Stimulated activated memory B cell treated with anti-CD40 and anti-IgM and Interleukin-4, amounts not matched to agents 10 μg/mL and 1 μg/mL and 100 μg/mL, for 72 hours (primary cell): ENCODE data around the gene ACOT11.
A peak's percentile ranks its signal among the peaks of the same experiment; 100 is the strongest.
"Not testable (repeated sequence)": the region's sequence is repeated elsewhere in the genome, so short reads cannot be mapped to it uniquely, and the experiment has no call there.

Experiments
- ATAC-seq: fragments of 150-1000 bp; cut with Tn5 transposase; 2 replicates; pipeline ENCODE4 v1.10.0; 2021
- H3K27ac Mint-ChIP-seq: one replicate; pipeline ENCODE4 v1.8.0; 2022; ENCODE audit warnings: mild to moderate bottlenecking, mixed read lengths
- H3K27me3 Mint-ChIP-seq: one replicate; pipeline ENCODE4 v1.8.0; 2022; ENCODE audit warnings: mixed read lengths
- H3K36me3 Mint-ChIP-seq: one replicate; pipeline ENCODE4 v1.8.0; 2022; ENCODE audit warnings: mixed read lengths
- H3K4me1 Mint-ChIP-seq: one replicate; pipeline ENCODE4 v1.8.0; 2022; ENCODE audit warnings: mixed read lengths
- H3K4me3 Mint-ChIP-seq: one replicate; pipeline ENCODE4 v1.8.0; 2022; ENCODE audit warnings: mild to moderate bottlenecking, moderate library complexity, mixed read lengths
- H3K9me3 Mint-ChIP-seq: one replicate; pipeline ENCODE4 v1.8.0; 2022; ENCODE audit warnings: mixed read lengths

The ACOT11 gene

DNA sequence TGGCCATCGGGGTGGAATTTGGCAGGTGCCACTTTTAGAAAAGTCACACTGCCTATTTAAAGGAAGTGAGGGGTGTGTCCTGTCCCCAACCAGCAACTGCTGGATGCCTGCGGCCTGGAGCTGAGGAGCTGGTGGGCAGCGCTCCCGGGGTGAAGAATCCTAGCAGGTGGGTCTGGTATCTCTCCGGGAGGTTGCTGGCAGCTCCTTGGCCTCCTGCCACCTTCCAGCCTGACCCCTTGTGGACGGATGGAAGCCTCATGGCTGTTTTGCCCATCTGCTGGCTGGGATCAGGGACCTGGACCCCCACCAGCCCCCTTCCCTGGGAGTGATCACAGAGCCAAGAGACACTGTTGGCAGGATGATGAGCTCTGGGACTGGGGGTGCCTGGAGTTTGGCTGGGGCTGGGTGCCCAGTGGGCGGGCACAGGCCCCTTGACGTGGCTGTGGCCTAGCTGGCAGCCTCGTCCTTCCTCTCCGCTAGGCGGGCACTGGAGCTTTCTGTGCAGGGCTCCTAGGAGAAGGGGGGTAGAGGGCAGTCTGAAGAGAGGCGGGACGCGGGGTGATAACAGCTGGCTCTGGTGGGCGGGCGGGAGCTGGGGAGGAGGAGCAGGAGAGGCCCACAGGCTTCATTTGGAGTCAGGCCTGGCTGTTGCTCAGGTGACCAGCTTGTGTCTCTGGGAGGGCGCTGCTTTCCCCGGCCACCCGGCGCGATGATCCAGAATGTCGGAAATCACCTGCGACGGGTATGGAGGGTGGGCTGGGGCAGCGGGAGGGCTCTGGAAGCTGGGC is at the start of gene ACOT11:
TSS of gene ACOT11 (plus strand) at position 628 of the 788 bp plus-strand sequence. CDS start at position 710, 82 bp downstream.
- H3K36me3 Mint-ChIP-seq, result no peaks in the 10 kb centered on the region
- peaks cover 26% of the 10 kb centered on the region for H3K27me3 Mint-ChIP-seq
- no peak within 1 kb of the TSS for H3K4me3 Mint-ChIP-seq
- H3K27ac Mint-ChIP-seq, result no peak within 1 kb of the TSS
- no peaks in the 10 kb centered on the region for H3K9me3 Mint-ChIP-seq
- H3K4me1 Mint-ChIP-seq, result peaks cover 4% of the 10 kb centered on the region
- peak; percentile 28 for ATAC-seq

DNA sequence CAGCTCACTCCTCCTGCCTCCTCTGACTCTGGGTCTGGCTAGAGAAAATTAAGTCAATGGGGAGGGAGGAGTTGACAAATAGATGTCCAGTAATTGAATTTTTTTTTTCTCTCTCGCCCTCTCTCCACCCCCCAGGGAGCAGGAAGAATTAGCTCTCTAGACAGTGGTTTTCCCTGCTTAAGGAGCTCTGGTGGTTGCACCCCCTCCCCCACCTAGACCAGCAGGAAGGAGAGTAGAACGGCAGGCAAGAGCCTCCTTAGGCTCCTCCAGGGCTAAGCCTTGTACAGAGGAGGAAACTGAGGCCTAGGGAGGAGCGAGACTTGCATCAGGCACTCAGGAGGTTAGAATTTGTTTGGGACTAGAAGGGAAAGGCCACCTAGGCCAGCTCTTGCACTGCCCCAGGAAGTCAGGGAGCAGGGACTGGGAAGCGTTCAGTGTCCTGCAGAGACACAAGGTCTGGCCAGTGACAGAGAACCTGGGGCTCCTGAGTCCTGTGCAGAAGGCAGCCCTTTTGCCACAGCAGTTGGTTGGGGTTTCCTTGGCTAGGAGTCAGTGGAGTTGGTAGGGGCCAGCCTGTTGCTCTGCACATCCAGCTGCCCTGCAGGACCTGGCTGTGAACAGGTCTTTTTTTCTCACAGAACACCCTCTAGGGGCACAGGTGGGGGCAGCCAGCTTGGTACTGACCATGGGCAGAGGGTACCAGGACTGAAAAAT is 49.5 kb upstream of the ACOT11 start:
- no peak for ATAC-seq
- Mint-ChIP-seq H3K27me3 (peaks cover 83% of the 10 kb centered on the region), H3K4me3 (peak overlapping the region; percentile 34), H3K4me1 (peaks cover 13% of the 10 kb centered on the region), H3K27ac (no peak overlapping the region), H3K9me3 (peaks cover 9% of the 10 kb centered on the region), H3K36me3 (peaks cover 4% of the 10 kb centered on the region)

DNA sequence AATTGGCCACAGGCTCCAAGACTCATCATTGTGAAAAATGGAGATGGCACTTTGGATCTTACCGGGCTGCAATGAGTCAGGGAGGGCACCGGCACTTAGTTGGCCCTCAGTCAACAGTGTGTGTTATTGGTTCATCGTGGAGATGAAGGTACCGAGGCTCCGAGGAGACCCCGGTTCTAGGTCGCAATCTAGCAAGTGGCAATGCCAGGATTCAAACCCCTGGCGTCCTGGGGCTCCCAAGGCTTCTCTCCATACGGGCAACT is 49.0 kb upstream of the ACOT11 start:
- no peak for ATAC-seq
- peaks cover 4% of the 10 kb centered on the region for H3K36me3 Mint-ChIP-seq
- H3K4me1 Mint-ChIP-seq, result peaks cover 13% of the 10 kb centered on the region
- H3K9me3 Mint-ChIP-seq, result peaks cover 9% of the 10 kb centered on the region
- H3K4me3 Mint-ChIP-seq, result peak overlapping the region; percentile 34
- H3K27ac Mint-ChIP-seq, result no peak overlapping the region
- H3K27me3 Mint-ChIP-seq, result peaks cover 83% of the 10 kb centered on the region

DNA sequence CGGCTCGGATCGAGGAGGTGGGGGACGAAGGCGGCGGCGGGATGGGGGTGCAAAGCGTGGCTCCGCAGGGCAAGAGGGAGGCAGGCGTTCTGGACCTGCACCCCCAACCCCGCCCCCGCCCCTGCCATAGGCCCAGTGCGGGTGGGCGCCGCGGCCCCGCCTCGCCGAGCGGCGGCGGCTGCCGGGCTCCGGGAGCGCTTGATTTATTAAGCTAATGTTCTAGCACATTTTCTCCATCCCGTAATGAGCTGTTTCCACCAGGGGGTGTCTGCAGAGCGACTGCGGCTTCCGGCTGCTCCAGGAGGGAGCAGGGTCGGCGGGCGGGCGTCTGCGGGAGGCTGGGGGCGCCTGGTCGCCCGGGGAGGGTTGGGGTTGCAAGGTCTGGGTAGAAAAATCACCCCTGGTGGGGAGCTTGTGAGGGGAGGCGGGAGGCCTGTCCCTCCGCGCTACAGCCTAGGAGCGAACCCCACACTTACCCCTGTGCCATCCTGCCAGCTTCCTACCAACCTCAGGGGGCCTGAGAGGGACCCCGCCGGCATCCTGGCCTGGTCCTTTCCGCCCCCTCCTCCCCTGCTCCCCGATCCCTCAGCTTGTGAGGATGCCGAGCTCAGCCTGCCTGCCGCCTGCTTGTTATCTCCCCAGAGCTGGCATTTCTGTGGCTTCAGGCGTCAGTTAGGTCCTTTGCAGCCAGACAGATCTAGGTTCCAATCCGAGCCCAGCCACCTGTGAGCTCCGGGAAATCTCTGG is 48.5 kb upstream of the ACOT11 start:
- Mint-ChIP-seq H3K4me3 (peak overlapping the region; percentile 18), H3K27ac (no peak overlapping the region), H3K9me3 (peaks cover 9% of the 10 kb centered on the region), H3K36me3 (peaks cover 4% of the 10 kb centered on the region), H3K27me3 (peaks cover 79% of the 10 kb centered on the region), H3K4me1 (peaks cover 13% of the 10 kb centered on the region)
- ATAC-seq, result peak; percentile 36

DNA sequence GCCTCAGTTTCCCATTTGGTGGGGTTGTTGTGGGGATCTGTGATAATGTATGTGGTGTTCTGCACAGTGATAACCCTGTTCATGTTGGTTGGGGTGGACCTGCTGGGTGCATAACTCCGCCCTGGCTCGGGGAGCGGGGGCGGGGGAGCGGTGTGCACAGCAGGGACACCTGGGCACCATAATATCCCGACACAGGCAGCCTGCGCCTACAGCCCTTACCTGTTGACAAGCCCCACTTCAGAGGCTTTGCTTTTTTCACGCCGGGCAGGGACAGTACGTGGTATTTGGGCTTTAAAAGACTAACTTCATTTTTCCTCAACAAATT is 48.0 kb upstream of the ACOT11 start:
- Mint-ChIP-seq H3K27me3 (peaks cover 74% of the 10 kb centered on the region), H3K27ac (no peak overlapping the region), H3K9me3 (peaks cover 9% of the 10 kb centered on the region), H3K36me3 (peaks cover 4% of the 10 kb centered on the region), H3K4me1 (peaks cover 13% of the 10 kb centered on the region), H3K4me3 (peak overlapping the region; percentile 18)
- ATAC-seq, result no peak

DNA sequence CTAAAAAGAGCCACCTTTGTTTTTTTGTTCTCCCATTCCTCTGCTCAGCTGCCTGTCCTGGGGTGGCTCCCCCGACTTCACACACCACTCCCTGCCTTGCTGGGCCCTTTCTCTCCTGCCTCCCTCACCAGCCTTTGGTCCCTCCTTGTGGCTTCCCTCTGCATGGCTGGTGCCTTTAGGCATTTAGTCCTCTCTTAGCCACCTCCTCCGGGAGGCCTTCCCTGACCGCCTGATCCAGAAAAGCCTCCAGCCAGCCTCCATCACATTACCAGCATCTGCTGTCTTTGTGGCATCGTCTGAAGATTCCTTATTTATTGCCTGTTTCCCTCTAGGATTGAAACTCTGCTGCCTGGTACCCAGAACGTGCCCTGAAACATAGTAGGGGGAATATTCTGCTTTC is 46.2 kb upstream of the ACOT11 start:
- peaks cover 4% of the 10 kb centered on the region for H3K36me3 Mint-ChIP-seq
- H3K4me1 Mint-ChIP-seq, result peaks cover 9% of the 10 kb centered on the region
- peaks cover 7% of the 10 kb centered on the region for H3K9me3 Mint-ChIP-seq
- peaks cover 60% of the 10 kb centered on the region for H3K27me3 Mint-ChIP-seq
- H3K27ac Mint-ChIP-seq, result no peak overlapping the region
- H3K4me3 Mint-ChIP-seq, result no peak overlapping the region
- no peak for ATAC-seq

DNA sequence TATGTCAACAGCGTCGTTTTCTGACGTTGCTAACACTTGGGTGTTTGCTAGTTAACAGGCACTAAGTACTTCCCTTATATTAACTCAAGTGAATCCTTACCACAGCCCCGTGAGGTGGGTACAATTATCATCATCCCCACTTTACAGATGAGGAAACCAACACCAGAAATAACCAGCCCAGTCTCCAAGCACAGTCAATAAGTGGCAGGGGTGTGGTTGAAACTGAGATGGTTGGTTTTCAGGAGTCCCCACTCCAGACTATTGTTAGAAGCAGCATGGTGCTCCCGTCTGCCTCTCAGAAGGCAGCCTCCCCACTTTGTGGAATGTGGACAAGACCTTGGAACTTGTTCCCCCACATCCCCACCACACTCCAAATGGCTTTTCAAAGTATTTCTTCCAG is 45.7 kb upstream of the ACOT11 start:
- H3K9me3 Mint-ChIP-seq, result peaks cover 7% of the 10 kb centered on the region
- peaks cover 5% of the 10 kb centered on the region for H3K4me1 Mint-ChIP-seq
- ATAC-seq, result no peak
- H3K27me3 Mint-ChIP-seq, result peaks cover 59% of the 10 kb centered on the region
- no peak overlapping the region for H3K27ac Mint-ChIP-seq
- H3K4me3 Mint-ChIP-seq, result no peak overlapping the region
- H3K36me3 Mint-ChIP-seq, result peaks cover 4% of the 10 kb centered on the region

DNA sequence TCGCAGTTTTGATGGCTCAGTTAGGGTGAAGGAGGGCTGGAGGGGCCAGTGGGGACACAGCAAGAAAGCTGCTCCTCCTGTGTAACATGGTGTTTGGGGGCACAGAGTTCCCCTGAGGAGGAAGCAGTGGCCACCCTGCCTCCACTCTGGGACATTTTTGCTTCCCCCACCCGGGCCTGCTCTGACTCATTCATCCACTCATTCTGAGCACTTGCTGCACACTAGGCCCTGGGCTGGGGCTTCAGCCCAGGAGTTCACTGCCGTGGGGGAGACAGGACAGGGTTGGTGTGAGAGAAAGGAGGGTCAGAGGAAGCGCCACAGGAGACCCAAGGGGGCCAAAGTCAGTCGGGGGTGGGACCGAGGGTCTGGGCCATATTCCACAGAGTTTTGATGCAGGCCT is 41.4 kb upstream of the ACOT11 start:
- H3K36me3 Mint-ChIP-seq, result no peaks in the 10 kb centered on the region
- H3K27me3 Mint-ChIP-seq, result peaks cover 48% of the 10 kb centered on the region
- no peak overlapping the region for H3K27ac Mint-ChIP-seq
- H3K4me1 Mint-ChIP-seq, result no peaks in the 10 kb centered on the region
- no peaks in the 10 kb centered on the region for H3K9me3 Mint-ChIP-seq
- H3K4me3 Mint-ChIP-seq, result no peak overlapping the region
- peak; percentile 48 for ATAC-seq

DNA sequence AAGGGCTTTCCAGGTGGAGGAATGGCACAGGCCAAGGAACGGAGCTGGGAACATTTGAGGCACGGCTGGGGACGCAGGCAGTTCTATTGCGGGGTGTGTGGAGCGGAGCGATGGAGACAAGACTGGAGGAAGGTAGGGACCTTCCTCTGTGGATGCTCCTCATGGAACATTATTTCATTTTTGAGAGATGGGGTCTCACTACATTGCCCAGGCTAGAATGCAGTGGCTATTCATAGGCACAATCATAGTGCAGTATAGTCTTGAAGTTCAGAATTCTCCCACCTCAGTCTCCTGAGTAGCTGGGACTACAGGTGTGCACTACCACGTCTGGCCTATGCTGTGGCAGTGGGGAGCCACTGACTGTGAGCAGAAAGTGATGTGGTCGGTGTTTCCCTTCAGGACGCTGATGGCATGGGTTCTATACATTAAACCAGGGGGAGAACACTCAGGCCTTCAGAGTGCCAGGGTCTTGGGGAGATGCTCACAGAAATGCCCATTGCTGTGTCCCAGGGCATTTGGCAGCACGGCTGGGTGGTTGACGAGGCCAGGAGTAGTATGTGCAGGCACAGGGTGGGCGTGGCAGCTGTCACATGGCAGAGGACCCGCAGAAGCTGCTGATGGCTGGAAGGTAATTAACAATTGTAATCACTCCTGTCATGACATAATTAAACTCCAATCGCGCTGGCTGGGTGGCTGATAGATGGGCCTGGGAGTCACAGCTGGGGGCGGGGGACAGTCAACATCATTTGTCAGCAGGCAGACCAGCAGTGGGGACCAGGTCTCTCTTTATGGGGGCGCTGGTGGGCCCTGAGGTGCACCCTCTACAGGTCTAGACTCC is 40.8 kb upstream of the ACOT11 start:
- Mint-ChIP-seq H3K36me3 (no peaks in the 10 kb centered on the region), H3K4me3 (no peak overlapping the region), H3K4me1 (no peaks in the 10 kb centered on the region), H3K27me3 (peaks cover 41% of the 10 kb centered on the region), H3K27ac (no peak overlapping the region), H3K9me3 (no peaks in the 10 kb centered on the region)
- ATAC-seq, result no peak

DNA sequence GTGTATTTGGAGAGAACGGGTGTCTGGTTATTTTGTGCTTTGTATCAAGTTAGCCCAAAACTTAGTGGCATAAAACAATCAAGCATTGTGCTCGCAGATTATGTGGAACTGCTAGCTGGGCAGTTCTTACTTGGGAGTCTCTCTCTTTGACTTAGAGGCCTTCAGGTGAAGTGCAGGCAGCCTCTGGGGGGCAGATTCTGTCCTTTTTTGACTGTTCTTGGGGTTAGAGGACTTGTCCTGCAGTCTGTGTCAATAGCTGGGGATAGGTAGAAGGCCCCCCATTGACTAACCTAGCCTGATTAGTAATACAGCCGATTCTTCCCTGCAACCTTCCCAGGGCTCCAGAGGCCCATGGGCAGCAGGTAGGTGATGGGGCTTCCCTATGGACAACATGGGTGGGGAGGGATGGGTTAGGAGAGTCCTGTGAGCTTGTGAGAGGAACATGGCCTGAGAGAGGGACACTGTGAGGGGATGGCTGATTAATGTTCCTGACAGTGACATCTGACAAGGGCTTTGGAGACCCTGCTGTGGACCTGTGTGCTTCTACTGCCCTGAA is 37.2 kb upstream of the ACOT11 start:
- Mint-ChIP-seq H3K36me3 (no peaks in the 10 kb centered on the region), H3K9me3 (no peaks in the 10 kb centered on the region), H3K4me1 (no peaks in the 10 kb centered on the region), H3K4me3 (no peak overlapping the region), H3K27me3 (peaks cover 24% of the 10 kb centered on the region), H3K27ac (no peak overlapping the region)
- ATAC-seq, result no peak

DNA sequence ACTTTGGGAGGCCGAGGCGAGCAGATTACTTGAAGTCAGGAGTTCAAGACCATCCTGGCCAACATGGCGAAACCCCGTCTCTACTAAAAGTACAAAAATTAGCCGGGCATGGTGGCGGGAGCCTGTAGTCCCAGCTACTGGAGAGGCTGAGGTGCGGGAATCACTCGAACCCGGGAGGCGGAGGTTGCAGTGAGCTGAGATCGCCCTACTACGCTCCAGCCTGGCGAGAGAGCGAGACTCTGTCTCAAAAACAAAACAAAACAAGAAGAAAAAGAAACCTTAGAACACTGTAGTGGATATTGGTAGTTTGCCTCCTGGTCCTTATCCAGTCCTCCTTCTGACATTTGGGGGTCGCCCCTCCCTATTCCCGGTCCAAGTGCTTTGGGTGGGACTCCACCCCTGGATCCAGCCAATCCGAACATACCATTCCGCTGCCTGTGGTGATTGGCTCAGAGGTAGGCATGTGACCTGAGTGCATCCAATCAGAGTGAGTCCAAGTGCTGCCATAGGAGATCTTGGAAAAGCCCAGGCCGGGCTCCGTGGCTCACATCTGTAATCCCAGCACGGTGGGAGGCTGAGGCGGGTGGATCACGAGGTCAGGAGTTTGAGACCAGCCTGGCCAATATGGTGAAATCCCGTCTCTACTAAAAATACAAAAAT is 34.0 kb upstream of the ACOT11 start:
- H3K9me3 Mint-ChIP-seq, H3K4me3 Mint-ChIP-seq, ATAC-seq, H3K27ac Mint-ChIP-seq, H3K36me3 Mint-ChIP-seq, H3K4me1 Mint-ChIP-seq: not testable (repeated sequence)
- peaks cover 33% of the 10 kb centered on the region for H3K27me3 Mint-ChIP-seq

DNA sequence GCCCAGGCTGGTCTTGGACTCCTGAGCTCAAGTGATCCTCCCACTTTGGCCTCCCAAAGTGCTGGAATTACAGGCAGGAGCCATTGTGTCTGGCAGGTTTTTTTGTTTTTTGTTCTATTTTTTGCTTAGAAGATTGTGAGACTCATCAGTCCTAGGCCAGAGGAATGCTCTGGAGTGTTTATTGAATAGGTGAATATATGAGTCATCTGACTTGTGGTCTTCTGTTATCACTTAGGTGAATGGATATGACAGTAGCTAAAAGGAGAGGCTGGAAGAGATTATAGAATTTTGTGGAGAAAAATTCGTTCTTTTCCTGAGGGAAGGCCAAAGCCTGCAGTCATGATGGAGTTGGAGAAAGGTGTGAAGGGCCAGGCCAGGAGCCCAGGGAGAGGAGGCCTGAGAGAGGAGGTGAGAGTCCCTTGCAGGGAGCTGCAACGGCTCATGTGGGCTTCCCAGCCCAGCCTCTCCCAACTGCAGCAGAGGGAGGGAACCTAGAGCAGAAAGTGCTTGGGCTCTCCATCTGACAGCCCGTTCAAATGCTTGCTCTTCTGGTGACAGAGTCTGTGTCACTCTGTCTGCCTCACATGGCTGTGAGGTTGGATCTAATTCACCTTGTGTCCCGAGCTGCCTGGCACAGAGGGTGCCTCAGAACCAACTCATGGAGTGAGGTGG is 31.6 kb upstream of the ACOT11 start:
- no peak overlapping the region for H3K4me3 Mint-ChIP-seq
- peaks cover 28% of the 10 kb centered on the region for H3K27me3 Mint-ChIP-seq
- no peak overlapping the region for H3K27ac Mint-ChIP-seq
- H3K36me3 Mint-ChIP-seq, result no peaks in the 10 kb centered on the region
- no peak for ATAC-seq
- no peaks in the 10 kb centered on the region for H3K4me1 Mint-ChIP-seq
- H3K9me3 Mint-ChIP-seq, result no peaks in the 10 kb centered on the region

DNA sequence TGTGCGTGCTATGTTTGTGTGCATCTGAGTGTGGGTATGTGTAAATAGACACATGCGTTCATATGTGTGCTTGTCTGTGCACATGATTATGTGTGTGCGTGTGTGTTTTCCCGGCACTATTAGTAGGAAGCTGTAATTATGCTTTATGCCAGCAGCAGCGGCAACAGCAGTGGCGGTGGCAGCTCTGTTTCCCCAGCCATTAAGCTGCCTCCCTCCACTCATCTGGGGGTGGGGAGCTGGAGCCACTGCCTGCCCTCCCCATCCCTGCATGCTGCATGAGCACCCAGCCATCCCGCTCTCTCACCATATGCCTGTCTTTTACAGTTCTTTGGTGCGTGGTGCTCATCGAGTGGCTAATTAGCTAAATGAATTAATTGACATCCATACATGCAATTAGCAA is 30.5 kb upstream of the ACOT11 start:
- H3K27me3 Mint-ChIP-seq, result peaks cover 28% of the 10 kb centered on the region
- no peaks in the 10 kb centered on the region for H3K36me3 Mint-ChIP-seq
- no peaks in the 10 kb centered on the region for H3K9me3 Mint-ChIP-seq
- no peak for ATAC-seq
- H3K27ac Mint-ChIP-seq, result no peak overlapping the region
- no peak overlapping the region for H3K4me3 Mint-ChIP-seq
- H3K4me1 Mint-ChIP-seq, result no peaks in the 10 kb centered on the region

DNA sequence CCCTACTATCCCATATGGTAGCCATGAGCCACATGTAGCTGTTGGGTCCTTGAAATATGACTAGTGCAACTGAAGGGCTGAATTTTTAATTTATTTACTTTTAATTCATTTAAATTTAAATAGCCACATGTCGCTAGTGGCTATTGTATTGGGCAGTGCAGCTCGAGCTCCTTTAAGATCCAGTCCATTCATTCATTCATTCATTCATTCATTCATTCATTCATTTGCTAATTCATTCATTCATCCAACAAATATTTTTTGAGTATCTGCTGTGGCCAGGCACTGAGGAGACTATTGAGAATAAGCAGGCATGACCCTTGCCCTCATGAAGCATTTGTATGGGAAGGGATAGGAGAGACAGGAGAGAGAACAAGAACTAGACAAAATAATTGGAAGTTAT is 29.5 kb upstream of the ACOT11 start:
- Mint-ChIP-seq H3K36me3 (no peaks in the 10 kb centered on the region), H3K27me3 (peaks cover 28% of the 10 kb centered on the region), H3K4me1 (no peaks in the 10 kb centered on the region), H3K9me3 (no peaks in the 10 kb centered on the region), H3K27ac (no peak overlapping the region), H3K4me3 (no peak overlapping the region)
- ATAC-seq, result no peak
